Type B pancreatic cell (in vitro differentiated cells): ENCODE data around the gene MRPL43. TPM values are rescaled to one million over a fixed set of nuclear protein-coding genes. Genes with fewer than 3 reads are reported as not detected.
A peak's percentile ranks its signal among the peaks of the same experiment; 100 is the strongest.

Experiments used
- DNase-seq: peaks from one replicate; pipeline ENCODE4 v3.0.0; 2021; ENCODE audit warnings: mixed read lengths; ENCODE audit not compliant: unreplicated experiment; ENCODE audit errors: extremely low spot score
- H3K27ac Mint-ChIP-seq: 2 replicates; pipeline ENCODE4 v1.8.0; 2021; ENCODE audit warnings: mild to moderate bottlenecking, mixed read lengths
- H3K27me3 Mint-ChIP-seq: 2 replicates; pipeline ENCODE4 v1.8.0; 2021; ENCODE audit warnings: mixed read lengths
- H3K36me3 Mint-ChIP-seq: 2 replicates; pipeline ENCODE4 v1.8.0; 2021; ENCODE audit warnings: mixed read lengths
- H3K4me1 Mint-ChIP-seq: one replicate; pipeline ENCODE4 v1.8.0; 2021; ENCODE audit warnings: mixed read lengths; ENCODE audit not compliant: unreplicated experiment
- H3K4me3 Mint-ChIP-seq: 2 replicates; pipeline ENCODE4 v1.8.0; 2021; ENCODE audit warnings: mild to moderate bottlenecking, mixed read lengths
- H3K9me3 Mint-ChIP-seq: 2 replicates; pipeline ENCODE4 v1.8.0; 2021; ENCODE audit warnings: mixed read lengths
- total RNA-seq: library from RNA; stranded (reverse); gene quantifications from 2 replicates; pipeline ENCODE4 v1.2.1, GENCODE V29; 2021; ENCODE audit warnings: low replicate concordance
- TF ChIP-seq, protein P1 (sequence below): fragments of 200-600 bp; sonication (generic); conservative IDR thresholded peaks from 2 replicates; pipeline ENCODE4 v1.5.0; 2021; ENCODE audit warnings: antibody characterized with exemption, mild to moderate bottlenecking

The MRPL43 gene
- total RNA-seq, 1 donor from 2014 or later: 74.2 TPM

DNA sequence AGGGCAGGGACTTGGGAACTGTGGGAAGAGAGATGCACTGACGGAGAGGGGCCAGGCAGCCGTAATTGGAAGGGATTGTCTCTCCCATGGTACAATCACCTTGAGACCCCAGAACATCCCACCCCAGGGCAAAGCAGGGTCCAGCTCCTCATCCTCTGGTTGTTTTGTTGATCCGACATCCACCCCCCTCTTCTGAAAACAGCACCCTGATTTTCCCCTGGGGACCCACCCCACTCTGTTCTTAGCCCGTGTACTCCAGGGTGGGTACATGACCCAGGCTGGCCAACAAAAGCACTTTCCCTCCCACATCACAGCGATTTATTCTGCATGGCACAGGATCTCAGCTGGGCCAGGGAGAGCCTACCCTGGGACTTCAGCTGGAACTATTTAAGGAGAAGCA, 29.5 kb upstream of the MRPL43 start:
- Mint-ChIP-seq H3K36me3 (no peaks in the 10 kb centered on the region), H3K4me3 (no peak overlapping the region), H3K4me1 (peaks cover 43% of the 10 kb centered on the region), H3K27me3 (peaks cover 41% of the 10 kb centered on the region), H3K27ac (no peak overlapping the region), H3K9me3 (no peaks in the 10 kb centered on the region)
- TF ChIP-seq, protein P1, sequence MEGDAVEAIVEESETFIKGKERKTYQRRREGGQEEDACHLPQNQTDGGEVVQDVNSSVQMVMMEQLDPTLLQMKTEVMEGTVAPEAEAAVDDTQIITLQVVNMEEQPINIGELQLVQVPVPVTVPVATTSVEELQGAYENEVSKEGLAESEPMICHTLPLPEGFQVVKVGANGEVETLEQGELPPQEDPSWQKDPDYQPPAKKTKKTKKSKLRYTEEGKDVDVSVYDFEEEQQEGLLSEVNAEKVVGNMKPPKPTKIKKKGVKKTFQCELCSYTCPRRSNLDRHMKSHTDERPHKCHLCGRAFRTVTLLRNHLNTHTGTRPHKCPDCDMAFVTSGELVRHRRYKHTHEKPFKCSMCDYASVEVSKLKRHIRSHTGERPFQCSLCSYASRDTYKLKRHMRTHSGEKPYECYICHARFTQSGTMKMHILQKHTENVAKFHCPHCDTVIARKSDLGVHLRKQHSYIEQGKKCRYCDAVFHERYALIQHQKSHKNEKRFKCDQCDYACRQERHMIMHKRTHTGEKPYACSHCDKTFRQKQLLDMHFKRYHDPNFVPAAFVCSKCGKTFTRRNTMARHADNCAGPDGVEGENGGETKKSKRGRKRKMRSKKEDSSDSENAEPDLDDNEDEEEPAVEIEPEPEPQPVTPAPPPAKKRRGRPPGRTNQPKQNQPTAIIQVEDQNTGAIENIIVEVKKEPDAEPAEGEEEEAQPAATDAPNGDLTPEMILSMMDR: no peak
- no peak for DNase-seq

- no peak overlapping the region for H3K27ac Mint-ChIP-seq
- no peak overlapping the region for H3K4me3 Mint-ChIP-seq
- H3K36me3 Mint-ChIP-seq: no peaks in the 10 kb centered on the region
- no peaks in the 10 kb centered on the region for H3K9me3 Mint-ChIP-seq
- TF ChIP-seq, protein P1: no peak
- H3K4me1 Mint-ChIP-seq: peaks cover 38% of the 10 kb centered on the region
- H3K27me3 Mint-ChIP-seq: peaks cover 36% of the 10 kb centered on the region
- DNase-seq: no peak
Observed at GRCh38 chr10:101015582-101015973, 28.3 kb upstream of the MRPL43 start.

GRCh38 chr10:101014966-101015581, 27.8 kb upstream of the MRPL43 start:
- no peaks in the 10 kb centered on the region for H3K9me3 Mint-ChIP-seq
- no peak overlapping the region for H3K27ac Mint-ChIP-seq
- no peaks in the 10 kb centered on the region for H3K36me3 Mint-ChIP-seq
- peaks cover 33% of the 10 kb centered on the region for H3K27me3 Mint-ChIP-seq
- TF ChIP-seq, protein P1: no peak
- H3K4me3 Mint-ChIP-seq: no peak overlapping the region
- no peak for DNase-seq
- peaks cover 37% of the 10 kb centered on the region for H3K4me1 Mint-ChIP-seq

GRCh38 chr10:101014230-101014884, 27.1 kb upstream of the MRPL43 start:
- H3K36me3 Mint-ChIP-seq: no peaks in the 10 kb centered on the region
- DNase-seq: peak; percentile 88
- TF ChIP-seq, protein P1: peak; percentile 89
- H3K4me3 Mint-ChIP-seq: peak overlapping the region; percentile 54
- H3K4me1 Mint-ChIP-seq: peaks cover 37% of the 10 kb centered on the region
- H3K9me3 Mint-ChIP-seq: no peaks in the 10 kb centered on the region
- peak overlapping the region; percentile 68 for H3K27ac Mint-ChIP-seq
- H3K27me3 Mint-ChIP-seq: peaks cover 33% of the 10 kb centered on the region

- H3K27me3 Mint-ChIP-seq: peaks cover 30% of the 10 kb centered on the region
- TF ChIP-seq, protein P1: no peak
- H3K9me3 Mint-ChIP-seq: no peaks in the 10 kb centered on the region
- H3K27ac Mint-ChIP-seq: peak overlapping the region; percentile 62
- no peak for DNase-seq
- no peaks in the 10 kb centered on the region for H3K36me3 Mint-ChIP-seq
- no peak overlapping the region for H3K4me3 Mint-ChIP-seq
- peaks cover 34% of the 10 kb centered on the region for H3K4me1 Mint-ChIP-seq
Observed at GRCh38 chr10:101013365-101013825, 26.1 kb upstream of the MRPL43 start.
